Astrocyte of the spinal cord (primary cell): ENCODE results near the gene ZFYVE21.

Experiments used
- DNase-seq: peaks from one replicate; pipeline ENCODE4 v3.0.0; 2011; ENCODE audit warnings: low read depth, low spot score
- H3K4me3 ChIP-seq: 2 replicates; pipeline ENCODE4 v1.5.1; 2011; ENCODE audit warnings: low read depth, mild to moderate bottlenecking, low read length, moderate library complexity
- in situ Hi-C: cut with HindIII; loops from 2 replicates; pipeline ENCODE4 v1.10.0; 2017; ENCODE audit warnings: low sequenced_read_pairs
- TF ChIP-seq, protein P1 (sequence below): IDR thresholded peaks from 2 replicates; pipeline ENCODE4 v1.5.1; 2012; ENCODE audit warnings: low read depth, mild to moderate bottlenecking, low read length, inconsistent platforms

ZFYVE21 gene

DNA sequence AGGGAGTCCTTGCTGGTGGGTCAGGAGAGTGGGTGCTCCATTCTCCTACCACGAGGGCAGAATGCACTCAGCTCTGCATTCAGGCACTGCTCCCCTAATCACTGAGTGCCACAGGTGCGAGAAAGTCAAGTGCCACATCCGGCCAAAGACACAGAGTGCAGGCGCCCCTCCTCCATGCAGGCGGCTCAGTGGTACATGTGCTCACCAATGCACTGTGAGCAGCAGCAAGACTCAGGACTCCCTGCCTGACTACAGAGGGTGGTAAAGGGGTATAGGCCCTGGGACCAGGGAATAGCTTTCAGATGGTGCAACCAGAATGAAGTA lies 32.9 kb downstream of the ZFYVE21 start:
- in situ Hi-C loops: no loop called here
- no peak for DNase-seq
- TF ChIP-seq, protein P1, sequence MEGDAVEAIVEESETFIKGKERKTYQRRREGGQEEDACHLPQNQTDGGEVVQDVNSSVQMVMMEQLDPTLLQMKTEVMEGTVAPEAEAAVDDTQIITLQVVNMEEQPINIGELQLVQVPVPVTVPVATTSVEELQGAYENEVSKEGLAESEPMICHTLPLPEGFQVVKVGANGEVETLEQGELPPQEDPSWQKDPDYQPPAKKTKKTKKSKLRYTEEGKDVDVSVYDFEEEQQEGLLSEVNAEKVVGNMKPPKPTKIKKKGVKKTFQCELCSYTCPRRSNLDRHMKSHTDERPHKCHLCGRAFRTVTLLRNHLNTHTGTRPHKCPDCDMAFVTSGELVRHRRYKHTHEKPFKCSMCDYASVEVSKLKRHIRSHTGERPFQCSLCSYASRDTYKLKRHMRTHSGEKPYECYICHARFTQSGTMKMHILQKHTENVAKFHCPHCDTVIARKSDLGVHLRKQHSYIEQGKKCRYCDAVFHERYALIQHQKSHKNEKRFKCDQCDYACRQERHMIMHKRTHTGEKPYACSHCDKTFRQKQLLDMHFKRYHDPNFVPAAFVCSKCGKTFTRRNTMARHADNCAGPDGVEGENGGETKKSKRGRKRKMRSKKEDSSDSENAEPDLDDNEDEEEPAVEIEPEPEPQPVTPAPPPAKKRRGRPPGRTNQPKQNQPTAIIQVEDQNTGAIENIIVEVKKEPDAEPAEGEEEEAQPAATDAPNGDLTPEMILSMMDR: no peak
- H3K4me3 ChIP-seq: no peak overlapping the region

GRCh38 chr14:103749452-103749851 lies 33.8 kb downstream of the ZFYVE21 start:
- no peak overlapping the region for H3K4me3 ChIP-seq
- TF ChIP-seq, protein P1: no peak
- in situ Hi-C loops: no loop called here
- no peak for DNase-seq

GRCh38 chr14:103749860-103750259 lies 34.2 kb downstream of the ZFYVE21 start:
- TF ChIP-seq, protein P1: peak; percentile 9
- in situ Hi-C loops: no loop called here
- no peak overlapping the region for H3K4me3 ChIP-seq
- DNase-seq: no peak

- TF ChIP-seq, protein P1: no peak
- no peak overlapping the region for H3K4me3 ChIP-seq
- DNase-seq: no peak
- in situ Hi-C loops: no loop called here
Measured at GRCh38 chr14:103753774-103754173, 38.2 kb downstream of the ZFYVE21 start.

- no peak for DNase-seq
- H3K4me3 ChIP-seq: no peak overlapping the region
- in situ Hi-C loops: no loop called here
- TF ChIP-seq, protein P1: no peak
Measured at GRCh38 chr14:103755060-103755459, 39.5 kb downstream of the ZFYVE21 start.

DNA sequence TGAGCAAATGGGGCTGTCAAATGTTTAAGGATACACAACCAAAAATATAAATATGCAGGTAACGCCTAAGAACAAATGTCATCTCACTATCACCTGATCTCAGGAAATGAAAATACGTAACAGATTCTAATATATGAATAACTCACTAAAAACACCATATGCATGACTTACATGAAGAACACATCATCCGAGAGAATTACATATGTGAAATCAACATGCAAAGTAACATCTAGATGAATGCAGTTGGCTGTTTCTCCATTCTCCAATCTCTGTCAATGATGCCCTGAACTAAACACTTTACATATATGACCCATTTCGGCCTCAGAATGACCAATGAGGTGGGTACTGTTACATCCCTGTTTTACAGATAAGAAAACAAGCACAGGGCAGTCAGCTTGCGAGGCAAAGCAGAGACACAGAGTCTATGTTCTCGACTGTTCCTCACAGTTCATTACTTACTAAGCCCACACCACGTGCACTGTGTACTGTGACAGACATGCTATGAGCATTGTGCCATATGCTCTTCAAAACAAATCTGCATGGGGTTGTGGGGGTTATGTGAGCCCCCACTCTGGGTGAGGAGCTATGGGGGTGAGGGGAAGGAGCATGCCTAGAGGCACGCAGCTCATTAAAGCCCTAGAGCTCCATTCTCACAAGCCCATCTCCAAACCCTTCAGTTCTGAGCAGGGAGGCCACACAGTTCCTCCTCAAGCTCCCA lies 42.6 kb downstream of the ZFYVE21 start:
- H3K4me3 ChIP-seq: no peak overlapping the region
- in situ Hi-C loops: no loop called here
- DNase-seq: no peak
- TF ChIP-seq, protein P1: no peak
